Karpas-422 (cell line): ENCODE measurements around the gene MRPL22. TPM values are rescaled to one million over a fixed set of nuclear protein-coding genes. Genes with fewer than 3 reads are reported as not detected.
"Not testable (repeated sequence)": the region's sequence is repeated elsewhere in the genome, so short reads cannot be mapped to it uniquely, and the experiment has no call there.

ENCODE experiments used
- DNase-seq: peaks from one replicate; pipeline ENCODE4 v3.0.0-alpha.2; 2015
- H2AFZ ChIP-seq: fragments of 200-600 bp; sonication (generic); 2 replicates; pipeline ENCODE4 v1.6.1; 2014; ENCODE audit warnings: antibody characterized with exemption, low read length, mixed read lengths
- H3K27ac ChIP-seq: fragments of 200-600 bp; sonication (generic); 2 replicates; pipeline ENCODE4 v1.5.1; 2014; ENCODE audit warnings: mild to moderate bottlenecking, low read length, moderate library complexity
- H3K27me3 ChIP-seq: fragments of 200-600 bp; sonication (generic); 2 replicates; pipeline ENCODE4 v1.6.1; 2014; ENCODE audit warnings: low read length, mixed read lengths
- H3K36me3 ChIP-seq: fragments of 200-600 bp; sonication (generic); 2 replicates; pipeline ENCODE4 v1.6.1; 2014; ENCODE audit warnings: low read length, mixed read lengths; ENCODE audit not compliant: insufficient read depth
- H3K4me1 ChIP-seq: fragments of 200-600 bp; sonication (generic); 2 replicates; pipeline ENCODE4 v1.6.1; 2014; ENCODE audit warnings: mild to moderate bottlenecking, low read length, mixed read lengths
- H3K4me2 ChIP-seq: fragments of 200-600 bp; sonication (generic); 2 replicates; pipeline ENCODE4 v1.6.1; 2014; ENCODE audit warnings: low read length, low read depth, mild to moderate bottlenecking; ENCODE audit not compliant: poor library complexity, severe bottlenecking
- H3K4me3 ChIP-seq: fragments of 200-600 bp; sonication (generic); 2 replicates; pipeline ENCODE4 v1.5.1; 2014; ENCODE audit warnings: mild to moderate bottlenecking, antibody characterized with exemption, low read length, mixed read lengths
- H3K79me2 ChIP-seq: fragments of 200-600 bp; sonication (generic); 2 replicates; pipeline ENCODE4 v1.6.1; 2014; ENCODE audit warnings: mild to moderate bottlenecking, low read length, mixed read lengths
- H3K9ac ChIP-seq: fragments of 200-600 bp; sonication (generic); 2 replicates; pipeline ENCODE4 v1.6.0; 2014; ENCODE audit warnings: low read length
- H3K9me2 ChIP-seq: fragments of 200-600 bp; sonication (generic), shearing (Covaris generic); replicated peaks from 2 replicates; pipeline ENCODE4 v1.6.0; 2014; ENCODE audit warnings: mild to moderate bottlenecking, low read length, moderate library complexity; ENCODE audit not compliant: insufficient read depth
- H3K9me3 ChIP-seq: fragments of 300-700, 200-600 bp; sonication (generic); 2 replicates; pipeline ENCODE4 v1.6.1; 2014; ENCODE audit warnings: low read length, mixed read lengths
- H4K20me1 ChIP-seq: fragments of 200-600 bp; sonication (generic); 2 replicates; pipeline ENCODE4 v1.6.1; 2014; ENCODE audit warnings: mild to moderate bottlenecking, antibody characterized with exemption, low read length, low read depth; ENCODE audit not compliant: insufficient read depth
- total RNA-seq: library from RNA; depleted of rRNA; stranded (reverse); fragments of >200 nt; shearing (Covaris generic); gene quantifications from 2 replicates; pipeline ENCODE4 v1.2.3, GENCODE V29; 2014; ENCODE audit warnings: low replicate concordance

The MRPL22 gene
- total RNA-seq, 1 experiment from 2014 or later = 21.3 TPM

DNA sequence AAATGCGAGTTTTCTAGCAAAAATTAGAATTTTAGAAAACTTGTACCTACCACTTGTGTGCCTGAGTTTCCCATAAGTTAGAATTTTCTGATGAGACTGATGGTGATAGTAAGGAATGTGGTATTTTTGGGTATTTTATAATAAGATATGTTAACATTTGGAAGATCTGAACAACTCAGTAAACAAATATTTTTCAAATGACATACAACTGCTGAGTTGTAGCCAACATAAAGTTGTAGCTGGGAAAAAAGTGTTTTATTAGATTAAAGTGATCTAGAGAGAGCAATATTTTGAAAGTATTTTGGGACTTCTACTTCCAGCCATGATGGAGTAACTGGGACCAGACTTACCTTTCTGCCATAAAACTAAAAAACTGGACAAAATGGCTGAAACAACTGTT is 40.8 kb upstream of the MRPL22 start:
- Histone ChIP-seq H3K4me2 (no peak overlapping the region), H3K9me3 (no peaks in the 10 kb centered on the region), H3K4me3 (no peak overlapping the region), H3K4me1 (no peaks in the 10 kb centered on the region), H3K36me3 (peaks cover 64% of the 10 kb centered on the region), H3K79me2 (no peaks in the 10 kb centered on the region), H4K20me1 (no peaks in the 10 kb centered on the region), H3K27me3 (no peaks in the 10 kb centered on the region), H3K9me2 (no peaks in the 10 kb centered on the region), H2AFZ (no peak overlapping the region), H3K9ac (no peak overlapping the region), H3K27ac (no peak overlapping the region)
- DNase-seq = no peak

DNA sequence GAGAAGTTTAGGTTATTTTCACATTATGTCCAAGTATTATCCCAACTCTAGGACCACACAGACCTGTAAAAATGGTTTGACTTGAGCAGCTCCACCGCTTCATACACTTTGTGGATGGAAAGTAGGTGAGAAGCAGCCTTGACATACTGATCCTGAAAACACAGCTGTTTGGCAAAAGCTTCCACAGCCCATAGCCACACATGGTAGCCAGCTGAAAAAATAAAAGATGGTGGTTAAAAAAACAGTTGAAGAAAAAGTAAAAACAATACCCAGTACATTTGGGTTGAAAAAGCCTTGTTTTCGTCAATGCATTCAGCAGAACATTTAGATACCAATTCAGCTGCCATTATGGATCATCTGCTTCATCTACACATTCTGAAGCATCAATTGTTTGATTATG is 39.6 kb upstream of the MRPL22 start:
- DNase-seq = no peak
- Histone ChIP-seq H3K4me2 (no peak overlapping the region), H3K9ac (no peak overlapping the region), H3K27me3 (no peaks in the 10 kb centered on the region), H3K4me3 (no peak overlapping the region), H3K27ac (no peak overlapping the region), H3K9me3 (no peaks in the 10 kb centered on the region), H2AFZ (no peak overlapping the region), H3K4me1 (no peaks in the 10 kb centered on the region), H4K20me1 (no peaks in the 10 kb centered on the region), H3K79me2 (no peaks in the 10 kb centered on the region), H3K36me3 (peaks cover 66% of the 10 kb centered on the region), H3K9me2 (no peaks in the 10 kb centered on the region)

DNA sequence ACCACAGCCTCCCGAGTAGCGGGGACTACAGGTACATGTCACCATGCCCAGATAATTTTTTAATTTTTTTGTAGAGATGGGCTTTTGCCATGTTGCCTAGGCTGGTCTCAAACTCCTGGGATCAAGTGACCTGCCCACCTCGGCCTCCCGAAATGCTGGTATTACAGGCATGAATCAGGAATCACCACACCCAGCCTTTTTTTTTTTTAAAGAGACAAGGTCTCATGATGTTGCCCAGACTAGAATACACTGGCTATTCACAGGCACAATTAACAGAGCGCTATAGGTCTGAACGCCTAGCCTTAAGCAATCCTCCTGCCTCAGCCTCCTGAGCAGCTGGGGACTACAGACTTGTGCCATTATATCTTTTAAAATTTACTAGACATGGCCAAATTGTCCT is 39.0 kb upstream of the MRPL22 start:
- Histone ChIP-seq H3K9me2 (no peaks in the 10 kb centered on the region), H4K20me1 (no peaks in the 10 kb centered on the region), H2AFZ (no peak overlapping the region), H3K4me2 (no peak overlapping the region), H3K4me3 (no peak overlapping the region), H3K36me3 (peaks cover 68% of the 10 kb centered on the region), H3K4me1 (no peaks in the 10 kb centered on the region), H3K9ac (no peak overlapping the region), H3K9me3 (no peaks in the 10 kb centered on the region), H3K79me2 (no peaks in the 10 kb centered on the region), H3K27me3 (no peaks in the 10 kb centered on the region), H3K27ac (no peak overlapping the region)
- no peak for DNase-seq

DNA sequence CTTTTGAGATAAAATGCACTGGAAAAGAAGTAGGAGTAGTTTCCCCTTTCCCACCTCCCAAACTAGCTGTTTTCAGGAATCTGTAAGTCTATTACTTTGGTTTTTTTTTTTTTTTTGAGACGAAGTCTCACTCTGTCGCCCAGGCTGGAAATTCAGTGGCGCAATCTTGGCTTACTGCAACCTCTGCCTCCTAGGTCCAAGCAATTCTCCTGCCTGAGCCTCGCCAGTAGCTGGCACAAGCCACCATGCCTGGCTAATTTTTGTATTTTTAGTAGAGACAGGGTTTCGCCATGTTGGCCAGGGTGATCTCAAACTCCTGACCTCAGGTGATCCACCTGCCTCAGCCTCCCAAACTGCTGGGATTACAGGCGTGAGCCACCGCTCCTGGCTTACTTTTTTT is 35.3 kb upstream of the MRPL22 start:
- H3K36me3 ChIP-seq = peaks cover 63% of the 10 kb centered on the region
- not testable (repeated sequence) for H3K27ac ChIP-seq

DNA sequence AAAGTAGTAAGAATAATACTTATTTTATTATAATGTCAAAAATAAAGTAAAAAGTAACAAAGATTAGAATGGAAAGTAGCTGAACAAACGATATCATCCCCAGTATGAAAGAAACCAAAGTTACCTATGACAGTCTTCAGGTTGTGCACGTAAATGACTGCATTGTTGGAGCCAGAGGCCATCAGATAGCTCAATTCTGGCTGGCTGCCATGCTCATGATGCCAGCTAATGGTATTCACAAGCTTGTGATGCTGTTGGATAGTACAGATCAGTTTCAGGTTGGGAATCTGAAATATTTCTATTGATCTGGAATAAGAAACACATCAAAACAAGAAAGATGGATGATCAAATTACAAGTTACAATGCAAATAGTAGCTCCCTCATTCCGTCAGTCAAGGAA is 24.0 kb upstream of the MRPL22 start:
- Histone ChIP-seq H3K9ac (no peak overlapping the region), H2AFZ (no peak overlapping the region), H3K27me3 (no peaks in the 10 kb centered on the region), H3K4me3 (no peak overlapping the region), H3K4me1 (no peaks in the 10 kb centered on the region), H3K27ac (no peak overlapping the region), H3K4me2 (no peak overlapping the region), H3K36me3 (peaks cover 69% of the 10 kb centered on the region; the same call in 1 of the 2 replicates), H3K9me3 (no peaks in the 10 kb centered on the region), H3K9me2 (no peaks in the 10 kb centered on the region), H4K20me1 (no peaks in the 10 kb centered on the region), H3K79me2 (0 out of 2 replicates have a peak, but pooled peaks cover 3% of the 10 kb centered on the region)
- no peak for DNase-seq

More for the DNA sequence above, 35.3 kb upstream of the MRPL22 start:
- not testable (repeated sequence) for H3K9ac ChIP-seq, DNase-seq, H3K4me2 ChIP-seq, H3K9me3 ChIP-seq, H3K27me3 ChIP-seq, H3K4me1 ChIP-seq, H3K4me3 ChIP-seq, H3K9me2 ChIP-seq, H2AFZ ChIP-seq, H3K79me2 ChIP-seq, H4K20me1 ChIP-seq

DNA sequence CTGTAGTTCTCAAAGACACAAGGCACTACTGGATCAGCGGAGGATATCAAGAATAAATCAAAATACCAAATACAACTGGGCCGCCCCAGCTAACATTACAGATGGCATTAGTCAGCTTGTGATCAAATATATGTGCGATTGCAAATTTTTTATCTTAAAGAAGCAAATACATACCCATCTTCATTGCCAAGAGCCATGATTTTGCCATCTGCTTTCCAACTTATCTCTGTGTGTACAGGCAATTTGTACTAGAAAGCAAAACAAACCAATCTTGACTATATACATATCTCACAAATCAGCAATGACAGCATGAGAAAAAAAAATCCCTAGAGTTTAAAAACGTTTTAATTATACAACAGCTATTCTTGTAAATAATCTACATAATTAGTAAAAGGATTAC is 23.1 kb upstream of the MRPL22 start:
- Histone ChIP-seq H3K9ac (no peak overlapping the region), H3K36me3 (peaks cover 62% of the 10 kb centered on the region; the same call in 1 of the 2 replicates)

DNA sequence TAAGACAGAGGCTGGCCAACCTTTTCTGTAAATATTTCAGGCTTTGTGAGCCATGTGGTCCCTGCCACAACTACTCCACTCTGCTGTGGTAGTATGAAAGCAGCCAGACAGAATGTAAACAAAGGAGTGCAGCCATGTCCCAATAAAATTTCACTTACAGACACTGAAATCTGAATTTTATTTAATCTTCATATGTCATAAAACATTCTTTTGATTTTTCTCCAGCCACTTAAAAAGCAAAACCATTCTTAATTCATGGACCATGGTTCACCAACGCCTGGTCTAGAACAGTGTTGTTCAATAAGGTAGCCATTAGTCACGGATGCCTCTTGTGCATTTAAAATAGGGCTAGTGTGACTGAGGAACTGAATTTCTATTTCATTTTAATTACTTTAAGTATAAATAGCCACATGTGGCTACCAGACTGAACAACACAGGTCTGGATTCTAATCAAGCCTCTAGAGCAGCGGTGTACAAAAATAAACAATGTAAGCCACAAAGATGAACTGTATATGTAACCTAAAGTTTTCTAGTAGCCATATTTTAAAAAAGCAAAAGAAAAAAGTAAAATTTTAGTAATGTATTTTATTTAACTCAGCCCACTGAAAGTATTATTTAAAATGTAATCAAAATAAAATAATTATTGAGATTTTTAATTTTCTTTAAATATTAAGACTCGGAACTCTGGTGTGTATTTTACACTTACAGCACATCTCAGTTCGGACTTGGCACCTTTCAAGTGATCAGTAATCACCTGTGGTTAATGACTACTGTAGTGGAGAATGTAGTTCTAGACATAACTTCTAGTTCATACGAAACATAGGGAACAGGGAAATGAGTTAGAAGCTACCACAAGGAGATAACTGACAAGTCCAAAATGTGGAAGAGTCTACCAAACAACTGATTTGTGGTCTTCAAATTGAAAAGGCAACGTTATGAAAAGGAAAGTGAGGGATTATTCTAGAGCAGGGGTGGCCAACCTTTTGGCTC is 17.1 kb upstream of the MRPL22 start:
- peaks cover 61% of the 10 kb centered on the region; the same call in 1 of the 2 replicates for H3K36me3 ChIP-seq
- no peak overlapping the region for H3K27ac ChIP-seq
- H4K20me1 ChIP-seq = no peaks in the 10 kb centered on the region
- no peak overlapping the region for H2AFZ ChIP-seq
- no peaks in the 10 kb centered on the region for H3K27me3 ChIP-seq
- no peaks in the 10 kb centered on the region for H3K4me1 ChIP-seq
- H3K9me3 ChIP-seq = no peaks in the 10 kb centered on the region
- H3K4me2 ChIP-seq = no peak overlapping the region
- no peak for DNase-seq
- H3K79me2 ChIP-seq = no peaks in the 10 kb centered on the region
- H3K9me2 ChIP-seq = no peaks in the 10 kb centered on the region
- H3K9ac ChIP-seq = no peak overlapping the region
- no peak overlapping the region for H3K4me3 ChIP-seq

More for the DNA sequence above, 23.1 kb upstream of the MRPL22 start:
- no peak overlapping the region for H3K4me3 ChIP-seq
- H4K20me1 ChIP-seq = no peaks in the 10 kb centered on the region
- H3K4me1 ChIP-seq = no peaks in the 10 kb centered on the region
- no peaks in the 10 kb centered on the region for H3K9me2 ChIP-seq
- no peak for DNase-seq
- H3K9me3 ChIP-seq = no peaks in the 10 kb centered on the region
- no peak overlapping the region for H3K4me2 ChIP-seq
- 0 out of 2 replicates have a peak, but pooled peaks cover 3% of the 10 kb centered on the region for H3K79me2 ChIP-seq
- no peak overlapping the region for H2AFZ ChIP-seq
- no peak overlapping the region for H3K27ac ChIP-seq
- H3K27me3 ChIP-seq = no peaks in the 10 kb centered on the region

GRCh38 chr5:154933537-154933936 is 7.3 kb upstream of the MRPL22 start:
- Histone ChIP-seq H4K20me1 (no peaks in the 10 kb centered on the region), H3K4me2 (no peak overlapping the region), H3K9me2 (no peaks in the 10 kb centered on the region), H3K4me3 (no peak overlapping the region), H3K27ac (no peak overlapping the region), H3K4me1 (peaks cover 24% of the 10 kb centered on the region), H3K27me3 (no peaks in the 10 kb centered on the region), H3K79me2 (peaks cover 59% of the 10 kb centered on the region), H3K9me3 (no peaks in the 10 kb centered on the region), H3K36me3 (peaks cover 49% of the 10 kb centered on the region), H2AFZ (no peak overlapping the region), H3K9ac (no peak overlapping the region)
- no peak for DNase-seq
